ENCODE measurements around the gene SMIM33.
A peak's percentile ranks its signal among the peaks of the same experiment; 100 is the strongest.
"Not testable (repeated sequence)": the region's sequence is repeated elsewhere in the genome, so short reads cannot be mapped to it uniquely, and the experiment has no call there.

The SMIM33 gene

GRCh38 chr5:139482050-139482889 lies 11.5 kb downstream of the SMIM33 start, which contains the start of gene STING1:
TSS of gene STING1 (minus strand) at chr5:139482758. CDS start at chr5:139481704, 1,054 bp downstream.
- DNase-seq (ENCODE audit: low read depth): peak; percentile 98

- DNase-seq (ENCODE audit: low read depth): not testable (repeated sequence)
Observed at GRCh38 chr5:139482890-139483208, 12.0 kb downstream of the SMIM33 start.

- no peak for DNase-seq (ENCODE audit: low read depth)
Observed at GRCh38 chr5:139486201-139486600, 15.4 kb downstream of the SMIM33 start.

GRCh38 chr5:139488260-139488659 lies 17.5 kb downstream of the SMIM33 start:
- no peak for DNase-seq (ENCODE audit: low read depth)

GRCh38 chr5:139492700-139493192 lies 21.9 kb downstream of the SMIM33 start:
- peak; percentile 48 for DNase-seq (ENCODE audit: low read depth)

- no peak for DNase-seq (ENCODE audit: low read depth)
Observed at GRCh38 chr5:139494256-139494655, 23.5 kb downstream of the SMIM33 start.

- peak; percentile 24 for DNase-seq (ENCODE audit: low read depth)
Observed at GRCh38 chr5:139494832-139495231, 24.0 kb downstream of the SMIM33 start.

GRCh38 chr5:139495638-139496435 lies 25.0 kb downstream of the SMIM33 start:
- DNase-seq (ENCODE audit: low read depth): peak; percentile 67

GRCh38 chr5:139501381-139501780 lies 30.6 kb downstream of the SMIM33 start:
- no peak for DNase-seq (ENCODE audit: low read depth)

GRCh38 chr5:139503036-139503817 lies 32.4 kb downstream of the SMIM33 start:
- not testable (repeated sequence) for DNase-seq (ENCODE audit: low read depth)

- DNase-seq (ENCODE audit: low read depth): not testable (repeated sequence)
Observed at GRCh38 chr5:139503879-139504278, 33.1 kb downstream of the SMIM33 start.

GRCh38 chr5:139504722-139505121 lies 33.9 kb downstream of the SMIM33 start:
- not testable (repeated sequence) for DNase-seq (ENCODE audit: low read depth)

- no peak for DNase-seq (ENCODE audit: low read depth)
Observed at GRCh38 chr5:139512786-139513390, 42.1 kb downstream of the SMIM33 start.

- DNase-seq (ENCODE audit: low read depth): peak; percentile 64
Observed at GRCh38 chr5:139513434-139513833, 42.6 kb downstream of the SMIM33 start.

- no peak for DNase-seq (ENCODE audit: low read depth)
Observed at GRCh38 chr5:139513852-139514485, 43.2 kb downstream of the SMIM33 start.

- peak; percentile 8 for DNase-seq (ENCODE audit: low read depth)
Observed at GRCh38 chr5:139514486-139514856, 43.7 kb downstream of the SMIM33 start.

- peak; percentile 68 for DNase-seq (ENCODE audit: low read depth)
Observed at GRCh38 chr5:139517683-139518564, 47.1 kb downstream of the SMIM33 start.
